IMR-90 (cell line): ENCODE measurements around the gene SMYD2. TPM values are rescaled to one million over a fixed set of nuclear protein-coding genes. Genes with fewer than 3 reads are reported as not detected.

Experiments used
- ATAC-seq: fragments of 200-7000 bp; cut with Tn5 transposase; 2 replicates; pipeline ENCODE4 v1.9.1; 2020; ENCODE audit warnings: low read depth, mild to moderate bottlenecking, moderate library complexity
- BruUV-seq: library from RNA; stranded (reverse); fragments of 400-500 nt; replicated peaks from 2 replicates; lab custom pipeline; 2021; lab: Mats Ljungman, UMichigan
- CTCF ChIA-PET: fragments of 300-600 bp; formaldehyde crosslinking; extraction: SDS; loops from one replicate; lab custom pipeline; 2021; ENCODE audit warnings: antibody characterized with exemption; lab: Yijun Ruan, JAX
- POLR2A ChIA-PET: fragments of 300-600 bp; sonication (Branson Sonifier 250); formaldehyde crosslinking; loops from one replicate; lab custom pipeline; 2022; ENCODE audit warnings: antibody characterized with exemption; ENCODE audit not compliant: unreplicated experiment; lab: Charles Lee
- DNase-seq: peaks from one replicate; pipeline ENCODE4 v3.0.0; 2013
- H2AFZ ChIP-seq: replicated peaks from 2 replicates; pipeline ENCODE3; 2013; ENCODE audit warnings: low read length, mild to moderate bottlenecking; ENCODE audit not compliant: poor library complexity
- H2AK5ac ChIP-seq: 2 replicates; pipeline ENCODE4 v1.6.1; 2013; ENCODE audit warnings: low read depth, low read length, inconsistent platforms
- H2AK9ac ChIP-seq: replicated peaks from 2 replicates; pipeline ENCODE3; 2013; ENCODE audit warnings: mild to moderate bottlenecking, low read depth, low read length, moderate library complexity; ENCODE audit not compliant: poor library complexity
- H2BK120ac ChIP-seq: 2 replicates; pipeline ENCODE4 v1.6.1; 2013; ENCODE audit warnings: low read depth, low read length, inconsistent platforms
- H2BK15ac ChIP-seq: 3 replicates; pipeline ENCODE4 v1.6.1; 2013; ENCODE audit warnings: low read depth, low read length, inconsistent platforms
- H2BK20ac ChIP-seq: 2 replicates; pipeline ENCODE4 v1.6.1; 2013; ENCODE audit warnings: low read depth, mild to moderate bottlenecking, inconsistent platforms, low read length, moderate library complexity
- H2BK5ac ChIP-seq: 2 replicates; pipeline ENCODE4 v1.6.1; 2013; ENCODE audit warnings: mild to moderate bottlenecking, low read depth, low read length, inconsistent platforms; ENCODE audit not compliant: poor library complexity, severe bottlenecking
- H3K14ac ChIP-seq: replicated peaks from 2 replicates; pipeline ENCODE4 v1.6.1; 2013; ENCODE audit warnings: low read depth, low read length, inconsistent platforms
- H3K18ac ChIP-seq: 2 replicates; pipeline ENCODE4 v1.6.1; 2013; ENCODE audit warnings: low read depth, low read length, control low read depth
- H3K23ac ChIP-seq: 2 replicates; pipeline ENCODE4 v1.6.1; 2013; ENCODE audit warnings: low read depth, low read length, inconsistent platforms
- H3K27ac ChIP-seq: 2 replicates; pipeline ENCODE4 v1.5.1; 2013; ENCODE audit warnings: mild to moderate bottlenecking, control low read depth, low read length; ENCODE audit not compliant: insufficient read depth
- H3K27me3 ChIP-seq: 2 replicates; pipeline ENCODE4 v1.6.1; 2013; ENCODE audit warnings: low read length; ENCODE audit not compliant: control insufficient read depth, insufficient read depth
- H3K36me3 ChIP-seq: 2 replicates; pipeline ENCODE4 v1.6.1; 2013; ENCODE audit warnings: low read length, mixed read lengths; ENCODE audit not compliant: control insufficient read depth, insufficient read depth
- H3K4ac ChIP-seq: 2 replicates; pipeline ENCODE4 v1.6.1; 2013; ENCODE audit warnings: low read depth, low read length, inconsistent platforms
- H3K4me1 ChIP-seq: 2 replicates; pipeline ENCODE4 v1.6.1; 2013; ENCODE audit warnings: low read length, mixed read lengths; ENCODE audit not compliant: control insufficient read depth, insufficient read depth
- H3K4me2 ChIP-seq: 2 replicates; pipeline ENCODE4 v1.6.1; 2013; ENCODE audit warnings: low read depth, mild to moderate bottlenecking, control low read depth, low read length, moderate library complexity
- H3K4me3 ChIP-seq: 2 replicates; pipeline ENCODE4 v1.5.1; 2013; ENCODE audit warnings: low read depth, mild to moderate bottlenecking, control low read depth, low read length, moderate library complexity; ENCODE audit not compliant: insufficient read depth
- H3K56ac ChIP-seq: 2 replicates; pipeline ENCODE4 v1.6.1; 2013; ENCODE audit warnings: low read length, inconsistent platforms; ENCODE audit not compliant: insufficient read depth; ENCODE audit errors: extremely low read depth
- H3K79me1 ChIP-seq, 2 experiments: 2 replicates each; pipeline ENCODE4 v1.6.1; 2013; ENCODE audit warnings: low read length in 2 of 2, inconsistent platforms in 1 of 2, low read depth in 1 of 2
- H3K9ac ChIP-seq: 2 replicates; pipeline ENCODE4 v1.6.1; 2013; ENCODE audit warnings: low read depth, low read length, control low read depth
- H3K9me1 ChIP-seq: 2 replicates; pipeline ENCODE4 v1.6.1; 2013; ENCODE audit warnings: low read length, inconsistent platforms; ENCODE audit not compliant: insufficient read depth
- H3K9me3 ChIP-seq: 2 replicates; pipeline ENCODE4 v1.6.1; 2013; ENCODE audit warnings: low read length; ENCODE audit not compliant: control insufficient read depth, insufficient read depth
- H4K20me1 ChIP-seq: 2 replicates; pipeline ENCODE4 v1.6.1; 2013; ENCODE audit warnings: low read length, inconsistent platforms; ENCODE audit not compliant: insufficient read depth
- H4K5ac ChIP-seq: 2 replicates; pipeline ENCODE4 v1.6.1; 2013; ENCODE audit warnings: mild to moderate bottlenecking, low read depth, low read length, control low read depth
- H4K8ac ChIP-seq, 2 experiments: 2 replicates each; pipeline ENCODE4 v1.6.1; 2013; ENCODE audit warnings: low read depth in 2 of 2, low read length in 2 of 2, control low read depth in 1 of 2, inconsistent platforms in 1 of 2
- H4K91ac ChIP-seq: 2 replicates; pipeline ENCODE4 v1.6.1; 2013; ENCODE audit warnings: low read depth, low read length, inconsistent platforms; ENCODE audit not compliant: insufficient read depth
- RAD21 ChIP-seq: IDR thresholded peaks from 2 replicates; pipeline ENCODE4 v1.6.1; 2012; ENCODE audit warnings: low read length, improper control_type of control experiment
- WGBS, 2 experiments: methylation state at CpG; one replicate each; pipeline versions ENCODE4 v1.1.5 to v1.1.7; 2013; ENCODE audit warnings: missing lambda C conversion rate in 2 of 2; ENCODE audit not compliant: insufficient read length in 1 of 2; ENCODE audit errors: extremely low coverage in 2 of 2; 5-methylcytosine and 5-hydroxymethylcytosine counted together
- dilution Hi-C: fragments of 300-500 bp; cut with HindIII; formaldehyde crosslinking; loops from one replicate; pipeline ENCODE4 v1.14.3; 2018; ENCODE audit warnings: low sequenced_read_pairs; ENCODE audit not compliant: unreplicated experiment
- in situ Hi-C: fragments of 300-500 bp; cut with MboI; formaldehyde crosslinking; loops from 3 replicates; pipeline ENCODE4 v1.14.3; 2019; ENCODE audit warnings: low sequenced_read_pairs, inconsistent platforms, mixed read lengths
- intact Hi-C: fragments of 100-400 bp; cut with micrococcal nuclease; formaldehyde crosslinking; loops from 2 replicates; pipeline ENCODE4 v1.10.0; 2022
- polyA plus RNA-seq, 3 experiments: library from polyadenylated mRNA; depleted of rRNA; stranded (reverse); fragments of >200 nt; gene quantifications; 2 replicates each; pipeline ENCODE4 v1.2.3, GENCODE V29; 2012; ENCODE audit warnings: low replicate concordance in 1 of 3
- total RNA-seq: library from RNA; depleted of rRNA; stranded (reverse); fragments of >200 nt; gene quantifications from 2 replicates; pipeline ENCODE4 v1.2.3, GENCODE V29; 2012
- TF ChIP-seq, protein P1 (sequence below): fragments of 150-350 bp; IDR thresholded peaks from 2 replicates; pipeline ENCODE4 v1.6.1; 2016; ENCODE audit warnings: low read depth, mild to moderate bottlenecking, low read length, moderate library complexity, borderline replicate concordance

SMYD2 gene
- total and polyA plus RNA-seq, 2 of the 4 experiments (the other 2 are of a cell fraction): 32.7 to 61.7 TPM

DNA sequence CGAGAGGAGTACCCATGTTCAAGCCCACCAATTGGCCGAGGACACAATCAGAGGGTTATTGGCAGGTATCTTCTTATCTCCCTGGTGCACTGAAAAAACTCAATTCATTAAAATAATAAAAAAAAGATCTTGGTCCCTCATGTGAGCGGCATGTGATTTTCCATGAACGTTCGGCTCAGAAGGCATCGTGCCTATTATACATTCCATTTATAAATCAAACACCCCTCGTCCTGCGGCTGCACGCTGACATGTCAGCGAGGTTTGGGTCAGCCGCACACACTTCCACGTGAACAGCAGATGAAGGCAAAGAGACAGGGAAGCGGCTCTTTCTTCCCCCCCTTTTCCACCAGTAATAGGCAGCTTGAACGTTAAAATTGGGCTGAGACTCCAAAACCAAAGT lies 31.3 kb upstream of the SMYD2 start:
- ChIA-PET CTCF (interaction anchor here (1.8 kb wide), 1 partner anchor 12 kb away, joined by 4 read pairs; no protein-coding TSS in a partner anchor), POLR2A (no interaction called here)
- in situ Hi-C loops: loop anchor here (25.0 kb wide), 1 partner anchor 1288 kb away; no protein-coding TSS in a partner anchor
- Histone ChIP-seq H3K27me3 (no peaks in the 10 kb centered on the region; the same call in 1 of the 2 replicates), H4K5ac (no peak overlapping the region), H3K4me2 (no peak overlapping the region), H3K9me3 (no peaks in the 10 kb centered on the region), H2AFZ (no peak overlapping the region), H2AK5ac (no peak overlapping the region), H4K8ac (no peak overlapping the region), H3K9me1 (peaks cover 5% of the 10 kb centered on the region; the same call in 1 of the 2 replicates), H3K4me1 (peaks cover 4% of the 10 kb centered on the region; the same call in 1 of the 2 replicates), H3K14ac (no peak overlapping the region), H2BK20ac (no peak overlapping the region), H3K56ac (no peak overlapping the region), H4K91ac (no peak overlapping the region), H3K4me3 (no peak overlapping the region), H3K23ac (no peak overlapping the region), H2BK120ac (no peak overlapping the region), H3K79me1 (no peaks in the 10 kb centered on the region), H2BK15ac (no peak overlapping the region), H4K20me1 (no peaks in the 10 kb centered on the region), H3K36me3 (no peaks in the 10 kb centered on the region), H3K18ac (no peak overlapping the region), H2BK5ac (no peak overlapping the region), H3K9ac (no peak overlapping the region), H3K4ac (no peak overlapping the region), H3K27ac (no peak overlapping the region), H2AK9ac (no peak overlapping the region)
- ATAC-seq (no peak), DNase-seq (no peak)
- no CpG with 5 or more reads among the region's 14 CpGs for WGBS, 2 experiments
- dilution Hi-C loops: no loop called here
- intact Hi-C loops: no loop called here
- BruUV-seq: no TSS peak
- TF ChIP-seq RAD21: no peak
- TF ChIP-seq, protein P1, sequence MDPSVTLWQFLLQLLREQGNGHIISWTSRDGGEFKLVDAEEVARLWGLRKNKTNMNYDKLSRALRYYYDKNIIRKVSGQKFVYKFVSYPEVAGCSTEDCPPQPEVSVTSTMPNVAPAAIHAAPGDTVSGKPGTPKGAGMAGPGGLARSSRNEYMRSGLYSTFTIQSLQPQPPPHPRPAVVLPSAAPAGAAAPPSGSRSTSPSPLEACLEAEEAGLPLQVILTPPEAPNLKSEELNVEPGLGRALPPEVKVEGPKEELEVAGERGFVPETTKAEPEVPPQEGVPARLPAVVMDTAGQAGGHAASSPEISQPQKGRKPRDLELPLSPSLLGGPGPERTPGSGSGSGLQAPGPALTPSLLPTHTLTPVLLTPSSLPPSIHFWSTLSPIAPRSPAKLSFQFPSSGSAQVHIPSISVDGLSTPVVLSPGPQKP: no peak
